ENCODE data around the gene RHNO1. TPM values are rescaled to one million over a fixed set of nuclear protein-coding genes. Genes with fewer than 3 reads are reported as not detected.

The RHNO1 gene
- total RNA-seq, 1 donor from 2014 or later = 20.3 TPM

DNA sequence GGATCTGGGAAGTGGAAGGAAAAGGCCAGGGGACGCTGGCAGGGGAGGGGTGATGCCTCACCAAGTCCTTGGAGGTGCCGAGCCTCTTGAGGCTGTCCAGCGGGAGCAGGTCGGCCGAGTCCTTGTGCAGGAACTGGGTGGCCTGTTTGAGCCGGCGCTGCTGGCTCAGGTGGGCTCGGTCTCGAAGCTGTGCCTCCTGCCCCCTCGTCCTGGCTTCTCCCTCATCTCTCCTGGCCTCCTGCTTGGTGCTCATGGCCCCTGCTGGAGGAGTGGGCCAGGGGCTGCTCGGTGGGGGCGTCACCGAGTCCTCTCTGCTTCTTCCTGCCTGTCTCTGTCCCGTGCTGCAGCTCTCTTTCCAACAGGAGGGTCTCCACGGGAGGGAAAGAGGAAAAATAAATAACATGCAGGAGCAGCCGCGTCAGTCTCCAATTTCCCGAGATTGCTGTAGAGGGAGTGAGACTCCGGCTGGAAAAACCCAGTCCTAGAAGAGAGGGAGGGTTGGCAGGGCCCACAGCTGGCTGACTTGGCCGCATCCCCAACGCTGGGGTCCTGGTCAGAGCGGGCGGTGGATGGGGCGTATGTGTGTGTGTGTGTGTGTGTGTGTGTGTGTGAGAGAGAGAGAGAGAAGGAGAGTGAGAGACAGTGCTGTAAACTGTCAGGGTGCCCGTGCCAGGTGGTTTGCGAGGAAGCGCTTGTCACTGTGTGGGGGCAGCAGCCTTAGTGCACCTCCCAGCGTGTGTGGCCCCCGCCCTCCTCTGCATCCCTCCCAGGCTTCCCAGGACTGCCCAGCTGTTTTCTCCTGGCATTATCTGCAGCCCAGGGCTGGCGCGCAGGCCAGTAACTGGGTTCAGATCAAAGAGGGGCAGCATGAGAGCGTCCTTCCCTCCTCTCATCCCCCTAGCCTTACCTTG is 42.2 kb upstream of the RHNO1 start, which contains the start of gene NRIP2:
TSS of gene NRIP2 (minus strand) at position 455 of the 911 bp plus-strand sequence. CDS start at position 403, 52 bp downstream.
- TF ChIP-seq, protein P1, sequence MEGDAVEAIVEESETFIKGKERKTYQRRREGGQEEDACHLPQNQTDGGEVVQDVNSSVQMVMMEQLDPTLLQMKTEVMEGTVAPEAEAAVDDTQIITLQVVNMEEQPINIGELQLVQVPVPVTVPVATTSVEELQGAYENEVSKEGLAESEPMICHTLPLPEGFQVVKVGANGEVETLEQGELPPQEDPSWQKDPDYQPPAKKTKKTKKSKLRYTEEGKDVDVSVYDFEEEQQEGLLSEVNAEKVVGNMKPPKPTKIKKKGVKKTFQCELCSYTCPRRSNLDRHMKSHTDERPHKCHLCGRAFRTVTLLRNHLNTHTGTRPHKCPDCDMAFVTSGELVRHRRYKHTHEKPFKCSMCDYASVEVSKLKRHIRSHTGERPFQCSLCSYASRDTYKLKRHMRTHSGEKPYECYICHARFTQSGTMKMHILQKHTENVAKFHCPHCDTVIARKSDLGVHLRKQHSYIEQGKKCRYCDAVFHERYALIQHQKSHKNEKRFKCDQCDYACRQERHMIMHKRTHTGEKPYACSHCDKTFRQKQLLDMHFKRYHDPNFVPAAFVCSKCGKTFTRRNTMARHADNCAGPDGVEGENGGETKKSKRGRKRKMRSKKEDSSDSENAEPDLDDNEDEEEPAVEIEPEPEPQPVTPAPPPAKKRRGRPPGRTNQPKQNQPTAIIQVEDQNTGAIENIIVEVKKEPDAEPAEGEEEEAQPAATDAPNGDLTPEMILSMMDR (IDR thresholded peaks at IDR 0.05; ENCODE audit: insufficient read depth, low read length, poor library complexity, severe bottlenecking) = peak; percentile 17
- DNase-seq (ENCODE audit: low read depth) = no peak
- Histone ChIP-seq H3K27me3 (ENCODE audit: control insufficient read depth, insufficient read depth, low read length) (peaks cover 11% of the 10 kb centered on the region), H3K36me3 (ENCODE audit: control insufficient read depth, insufficient read depth, low read length) (no peaks in the 10 kb centered on the region), H3K4me3 (ENCODE audit: low read depth, low read length) (no peak within 1 kb of the TSS)

DNA sequence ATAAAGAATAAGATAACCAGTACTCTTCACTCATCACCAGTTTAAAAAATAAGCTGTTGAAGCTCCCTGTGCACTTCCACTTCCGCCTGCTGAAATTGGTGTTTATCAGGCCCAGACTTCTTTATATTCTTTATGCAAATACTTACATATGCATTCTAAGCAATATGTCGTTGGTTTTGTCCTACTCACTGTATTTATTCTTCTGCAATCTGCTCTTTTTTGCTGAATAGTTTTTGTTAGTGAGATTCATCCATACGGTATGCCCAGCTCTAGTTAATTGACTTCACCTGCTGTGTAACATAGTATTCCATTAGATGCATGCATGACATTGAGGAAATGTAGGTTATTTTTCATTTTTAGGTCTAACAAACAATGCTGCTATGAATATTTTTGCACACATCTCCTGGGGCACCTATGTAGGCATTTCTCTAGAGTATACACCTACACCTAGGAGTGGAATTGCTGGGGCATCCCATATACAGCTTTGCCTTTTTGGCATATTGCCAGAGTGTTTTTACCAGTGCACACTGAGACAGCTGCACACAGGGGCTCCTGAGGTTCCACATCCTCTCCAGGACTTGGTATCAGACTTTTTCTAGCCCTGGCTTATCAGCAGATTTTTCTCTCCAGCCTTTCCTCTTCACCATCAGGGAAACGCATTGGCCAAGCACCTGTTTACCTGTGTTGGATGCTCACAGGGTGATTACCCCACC is 41.2 kb upstream of the RHNO1 start:
- no peak overlapping the region for H3K4me3 ChIP-seq (ENCODE audit: low read depth, low read length)
- no peak for DNase-seq (ENCODE audit: low read depth)
- TF ChIP-seq, protein P1 (IDR thresholded peaks at IDR 0.05; ENCODE audit: insufficient read depth, low read length, poor library complexity, severe bottlenecking) = no peak
- H3K36me3 ChIP-seq (ENCODE audit: control insufficient read depth, insufficient read depth, low read length) = no peaks in the 10 kb centered on the region
- H3K27me3 ChIP-seq (ENCODE audit: control insufficient read depth, insufficient read depth, low read length) = peaks cover 11% of the 10 kb centered on the region

DNA sequence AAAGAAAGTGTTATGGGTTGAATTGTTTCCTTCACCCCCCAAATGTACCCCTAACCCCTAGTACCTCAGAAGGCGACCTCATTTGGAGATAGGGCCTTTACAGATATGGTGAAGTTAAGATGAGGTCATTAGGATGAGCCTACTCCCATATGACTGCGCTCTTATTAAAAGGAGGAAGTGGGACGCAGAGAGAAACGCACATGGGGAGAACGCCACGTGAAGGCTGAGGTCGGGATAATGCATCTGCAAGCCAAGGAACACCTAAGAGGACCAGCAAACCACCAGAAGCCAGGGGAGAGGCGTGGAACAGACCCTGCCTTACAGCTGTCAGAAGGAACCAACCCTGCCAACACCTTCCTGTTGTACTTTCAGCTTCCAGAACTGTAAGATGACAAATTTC is 40.4 kb upstream of the RHNO1 start:
- TF ChIP-seq, protein P1 (IDR thresholded peaks at IDR 0.05; ENCODE audit: insufficient read depth, low read length, poor library complexity, severe bottlenecking) = no peak
- H3K36me3 ChIP-seq (ENCODE audit: control insufficient read depth, insufficient read depth, low read length) = no peaks in the 10 kb centered on the region
- peaks cover 11% of the 10 kb centered on the region for H3K27me3 ChIP-seq (ENCODE audit: control insufficient read depth, insufficient read depth, low read length)
- no peak for DNase-seq (ENCODE audit: low read depth)
- H3K4me3 ChIP-seq (ENCODE audit: low read depth, low read length) = no peak overlapping the region

DNA sequence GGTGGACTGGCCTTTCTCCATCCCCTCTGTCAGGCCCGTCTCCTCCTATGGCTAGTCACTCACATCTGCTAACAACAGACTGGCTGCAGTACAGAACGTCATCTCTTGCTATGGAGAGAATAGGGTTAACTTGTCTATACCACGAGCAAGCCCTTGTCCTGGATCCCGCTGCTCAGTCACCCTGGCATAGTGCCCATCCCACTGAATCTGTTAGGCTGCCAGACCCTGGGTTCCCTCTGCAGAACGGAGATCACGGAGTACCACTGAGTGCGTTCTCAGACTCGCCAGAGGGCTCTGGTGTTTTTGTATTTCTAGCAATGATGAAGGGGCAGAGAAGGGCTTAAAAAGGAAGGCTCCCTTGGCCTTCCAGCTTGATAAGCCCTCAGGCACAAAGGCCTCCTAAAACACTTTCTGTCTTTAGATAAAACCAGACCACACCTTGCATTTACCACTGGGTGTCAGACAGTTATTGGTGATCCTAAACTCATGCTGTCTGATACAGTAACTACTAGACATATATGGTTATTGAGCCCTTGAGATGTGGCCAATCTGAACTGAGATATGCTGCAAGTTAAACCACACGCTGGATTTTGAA is 35.9 kb upstream of the RHNO1 start:
- no peaks in the 10 kb centered on the region for H3K36me3 ChIP-seq (ENCODE audit: control insufficient read depth, insufficient read depth, low read length)
- TF ChIP-seq, protein P1 (IDR thresholded peaks at IDR 0.05; ENCODE audit: insufficient read depth, low read length, poor library complexity, severe bottlenecking) = no peak
- DNase-seq (ENCODE audit: low read depth) = no peak
- no peak overlapping the region for H3K4me3 ChIP-seq (ENCODE audit: low read depth, low read length)
- H3K27me3 ChIP-seq (ENCODE audit: control insufficient read depth, insufficient read depth, low read length) = peaks cover under 1% of the 10 kb centered on the region

DNA sequence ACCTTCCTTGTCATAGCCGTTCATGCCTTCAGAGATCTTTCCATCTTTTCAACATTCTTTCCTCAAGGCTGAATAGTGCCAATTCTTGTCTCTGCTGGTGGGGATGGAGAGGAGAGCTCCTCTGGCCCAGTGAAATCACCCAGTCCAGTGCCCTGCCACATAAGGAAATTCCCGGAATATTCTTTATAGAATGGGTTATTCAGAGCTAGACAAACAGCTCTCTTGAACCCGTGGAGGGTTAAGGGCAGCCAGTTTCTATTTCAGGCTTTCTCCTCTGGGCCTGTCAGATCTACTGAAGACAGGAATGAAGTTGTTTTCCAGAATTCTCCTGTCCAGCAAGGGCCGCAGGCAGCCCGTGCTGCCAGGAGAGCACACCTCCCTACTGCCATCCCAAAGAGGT is 34.1 kb upstream of the RHNO1 start:
- no peak for DNase-seq (ENCODE audit: low read depth)
- TF ChIP-seq, protein P1 (IDR thresholded peaks at IDR 0.05; ENCODE audit: insufficient read depth, low read length, poor library complexity, severe bottlenecking) = no peak
- Histone ChIP-seq H3K36me3 (ENCODE audit: control insufficient read depth, insufficient read depth, low read length) (no peaks in the 10 kb centered on the region), H3K27me3 (ENCODE audit: control insufficient read depth, insufficient read depth, low read length) (no peaks in the 10 kb centered on the region), H3K4me3 (ENCODE audit: low read depth, low read length) (no peak overlapping the region)
